Mesothelial cell of epicardium (in vitro differentiated cells): ENCODE measurements around the gene SYCN. TPM values are rescaled to one million over a fixed set of nuclear protein-coding genes. Genes with fewer than 3 reads are reported as not detected.
"Not testable (repeated sequence)": the region's sequence is repeated elsewhere in the genome, so short reads cannot be mapped to it uniquely, and the experiment has no call there.

ENCODE experiments used
- DNase-seq, 2 experiments: peaks; one replicate each; pipeline ENCODE4 v3.0.0; 2021; ENCODE audit warnings: low spot score in 2 of 2; ENCODE audit not compliant: unreplicated experiment in 2 of 2
- H3K27ac Mint-ChIP-seq: 2 replicates; pipeline ENCODE4 v1.8.0; 2021; ENCODE audit warnings: mixed read lengths
- H3K27me3 Mint-ChIP-seq: 2 replicates; pipeline ENCODE4 v1.8.0; 2021; ENCODE audit warnings: low read depth, mixed read lengths
- H3K36me3 Mint-ChIP-seq: 2 replicates; pipeline ENCODE4 v1.8.0; 2021; ENCODE audit warnings: mixed read lengths
- H3K4me1 Mint-ChIP-seq: 2 replicates; pipeline ENCODE4 v1.8.0; 2021; ENCODE audit warnings: mixed read lengths
- H3K4me3 Mint-ChIP-seq: 2 replicates; pipeline ENCODE4 v1.8.0; 2021; ENCODE audit warnings: mild to moderate bottlenecking, moderate library complexity, mixed read lengths
- H3K9me3 Mint-ChIP-seq: 2 replicates; pipeline ENCODE4 v1.8.0; 2021; ENCODE audit warnings: mixed read lengths
- CTCF ChIP-seq: fragments of 200-600 bp; sonication (generic); IDR thresholded peaks from one replicate; pipeline ENCODE4 v1.5.0; 2021; ENCODE audit warnings: antibody characterized with exemption; ENCODE audit not compliant: unreplicated experiment
- total RNA-seq: library from RNA; stranded (reverse); gene quantifications from 3 replicates; pipeline ENCODE4 v1.2.1, GENCODE V29; 2021

Gene SYCN
- total RNA-seq, 1 donor from 2014 or later = not detected

GRCh38 chr19:39217094-39217493 lies 13.0 kb upstream of the SYCN start:
- TF ChIP-seq CTCF = no peak
- H3K27ac Mint-ChIP-seq = no peak overlapping the region
- no peak for DNase-seq
- peaks cover 36% of the 10 kb centered on the region for H3K27me3 Mint-ChIP-seq
- no peaks in the 10 kb centered on the region for H3K4me1 Mint-ChIP-seq
- no peak overlapping the region for H3K4me3 Mint-ChIP-seq
- H3K36me3 Mint-ChIP-seq = peaks cover 3% of the 10 kb centered on the region
- peaks cover 9% of the 10 kb centered on the region for H3K9me3 Mint-ChIP-seq

GRCh38 chr19:39215323-39215722 lies 11.3 kb upstream of the SYCN start:
- H3K9me3 Mint-ChIP-seq, DNase-seq, H3K27ac Mint-ChIP-seq, H3K4me3 Mint-ChIP-seq, H3K4me1 Mint-ChIP-seq, H3K36me3 Mint-ChIP-seq: not testable (repeated sequence)
- H3K27me3 Mint-ChIP-seq = peaks cover 20% of the 10 kb centered on the region

GRCh38 chr19:39212375-39212742 lies 8.3 kb upstream of the SYCN start:
- Mint-ChIP-seq H3K4me1 (no peaks in the 10 kb centered on the region), H3K36me3 (peaks cover 3% of the 10 kb centered on the region), H3K27ac (no peak overlapping the region), H3K4me3 (no peak overlapping the region), H3K9me3 (peaks cover 9% of the 10 kb centered on the region), H3K27me3 (peaks cover 16% of the 10 kb centered on the region)
- no peak for DNase-seq
- TF ChIP-seq CTCF = no peak

GRCh38 chr19:39211731-39212374 lies 7.8 kb upstream of the SYCN start:
- Mint-ChIP-seq H3K27ac (no peak overlapping the region), H3K36me3 (peaks cover 2% of the 10 kb centered on the region), H3K4me1 (no peaks in the 10 kb centered on the region), H3K4me3 (no peak overlapping the region), H3K9me3 (peaks cover 4% of the 10 kb centered on the region), H3K27me3 (peaks cover 11% of the 10 kb centered on the region)
- TF ChIP-seq CTCF = no peak
- DNase-seq = no peak

- DNase-seq = no peak
- TF ChIP-seq CTCF = no peak
- H3K4me3 Mint-ChIP-seq = no peak overlapping the region
- peaks cover 12% of the 10 kb centered on the region for H3K4me1 Mint-ChIP-seq
- H3K36me3 Mint-ChIP-seq = no peaks in the 10 kb centered on the region
- H3K27me3 Mint-ChIP-seq = peaks cover 9% of the 10 kb centered on the region
- no peak overlapping the region for H3K27ac Mint-ChIP-seq
- no peaks in the 10 kb centered on the region for H3K9me3 Mint-ChIP-seq
Observed at GRCh38 chr19:39209196-39209595, 5.1 kb upstream of the SYCN start.

GRCh38 chr19:39208175-39208795 lies 4.2 kb upstream of the SYCN start:
- Mint-ChIP-seq H3K4me3 (no peak overlapping the region), H3K27ac (no peak overlapping the region), H3K4me1 (peaks cover 13% of the 10 kb centered on the region), H3K9me3 (no peaks in the 10 kb centered on the region), H3K27me3 (peaks cover 7% of the 10 kb centered on the region), H3K36me3 (no peaks in the 10 kb centered on the region)
- no peak for TF ChIP-seq CTCF
- DNase-seq = no peak
